Chondrocyte (in vitro differentiated cells): Measurements from ENCODE around the gene WNK1. TPM values are rescaled to one million over a fixed set of nuclear protein-coding genes. Genes with fewer than 3 reads are reported as not detected.
A peak's percentile ranks its signal among the peaks of the same experiment; 100 is the strongest.
"Not testable (repeated sequence)": the region's sequence is repeated elsewhere in the genome, so short reads cannot be mapped to it uniquely, and the experiment has no call there.

Experiments used
- DNase-seq: peaks from one replicate; pipeline ENCODE4 v3.0.0; 2021; ENCODE audit warnings: mixed read lengths, low spot score
- H3K27ac Mint-ChIP-seq: one replicate; pipeline ENCODE4 v1.8.0; 2021; ENCODE audit warnings: mild to moderate bottlenecking, moderate library complexity, mixed read lengths; ENCODE audit not compliant: unreplicated experiment
- H3K27me3 Mint-ChIP-seq: 2 replicates; pipeline ENCODE4 v1.8.0; 2021; ENCODE audit warnings: low read depth, mixed read lengths
- H3K36me3 Mint-ChIP-seq: 2 replicates; pipeline ENCODE4 v1.8.0; 2021; ENCODE audit warnings: low read depth, mixed read lengths
- H3K4me1 Mint-ChIP-seq: 2 replicates; pipeline ENCODE4 v1.8.0; 2021; ENCODE audit warnings: low read depth, mild to moderate bottlenecking, mixed read lengths
- H3K4me3 Mint-ChIP-seq: one replicate; pipeline ENCODE4 v1.8.0; 2021; ENCODE audit warnings: mild to moderate bottlenecking, moderate library complexity, mixed read lengths; ENCODE audit not compliant: unreplicated experiment
- H3K9me3 Mint-ChIP-seq: 2 replicates; pipeline ENCODE4 v1.8.0; 2021; ENCODE audit warnings: low read depth, mixed read lengths
- CTCF ChIP-seq: fragments of 200-600 bp; sonication (generic); IDR thresholded peaks from 2 replicates; pipeline ENCODE4 v1.5.0; 2021; ENCODE audit warnings: antibody characterized with exemption, mild to moderate bottlenecking, moderate library complexity
- total RNA-seq: library from RNA; stranded (reverse); gene quantifications from 3 replicates; pipeline ENCODE4 v1.2.1, GENCODE V29; 2021

WNK1 gene
- total RNA-seq, 1 donor from 2014 or later, result 163 TPM

DNA sequence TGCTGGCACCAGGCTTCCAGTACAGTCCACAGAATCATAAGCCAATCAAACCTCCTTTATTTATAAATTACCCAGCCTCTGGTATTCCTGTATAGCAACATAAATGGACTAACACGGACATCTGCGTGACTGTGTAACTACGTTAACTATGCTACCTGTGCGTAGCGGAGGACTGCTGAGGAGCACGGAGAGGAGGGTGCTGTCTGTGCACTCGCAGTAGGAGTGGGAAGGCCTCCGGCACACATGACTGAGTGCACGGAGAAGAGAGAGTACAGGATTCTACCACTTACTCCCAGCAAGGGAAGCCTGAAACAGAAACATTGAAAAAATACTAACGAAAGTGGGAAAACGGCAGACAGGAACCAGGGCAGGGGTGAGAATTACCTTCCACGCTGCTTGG, 174.3 kb downstream of the WNK1 start:
- no peak for TF ChIP-seq CTCF
- Mint-ChIP-seq H3K4me1 (no peaks in the 10 kb centered on the region), H3K27me3 (no peaks in the 10 kb centered on the region), H3K9me3 (no peaks in the 10 kb centered on the region), H3K27ac (peak overlapping the region; percentile 33), H3K36me3 (peaks cover 22% of the 10 kb centered on the region), H3K4me3 (no peak overlapping the region)
- no peak for DNase-seq

DNA sequence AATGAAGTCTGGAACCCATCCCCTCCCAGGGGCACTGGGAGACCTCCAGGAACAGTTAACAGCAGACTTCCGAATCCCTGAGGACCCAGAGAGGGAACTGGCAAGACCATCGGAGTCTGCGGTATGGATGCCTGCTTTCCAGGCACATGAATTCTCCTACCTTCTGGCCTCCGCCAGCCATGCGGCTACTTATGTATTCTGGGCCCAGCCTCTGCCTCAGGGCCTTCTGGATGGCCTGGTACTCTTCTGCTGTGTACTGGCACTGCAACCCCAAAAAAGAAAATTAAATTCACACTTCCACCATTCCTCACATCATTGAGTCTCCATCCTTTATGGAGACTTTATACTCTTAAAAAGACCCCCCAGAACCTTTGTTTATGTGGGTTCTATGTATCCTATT, 178.7 kb downstream of the WNK1 start:
- Mint-ChIP-seq H3K27ac (no peak overlapping the region), H3K4me3 (no peak overlapping the region), H3K27me3 (no peaks in the 10 kb centered on the region), H3K9me3 (no peaks in the 10 kb centered on the region), H3K36me3 (peaks cover 13% of the 10 kb centered on the region), H3K4me1 (no peaks in the 10 kb centered on the region)
- no peak for TF ChIP-seq CTCF
- DNase-seq, result no peak

DNA sequence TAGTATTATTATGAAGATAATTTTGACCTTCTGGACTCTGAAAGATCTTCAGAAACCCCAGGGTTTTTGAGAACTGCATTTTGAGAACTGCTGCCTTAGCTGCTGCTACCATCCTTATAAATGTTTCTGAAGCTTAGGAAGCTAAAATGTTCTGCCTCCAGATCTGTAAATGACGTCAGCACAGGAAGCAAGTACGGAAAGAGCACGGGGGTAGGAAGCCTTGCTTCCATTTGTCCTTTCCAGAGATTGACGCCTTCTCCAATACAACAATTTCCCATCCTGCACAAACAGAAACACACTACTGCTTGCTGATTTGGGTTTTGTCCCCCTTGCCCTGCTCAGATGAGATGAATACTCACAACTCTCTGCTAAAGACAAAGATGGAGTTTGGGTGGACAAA, 179.2 kb downstream of the WNK1 start:
- H3K4me1 Mint-ChIP-seq, result no peaks in the 10 kb centered on the region
- H3K36me3 Mint-ChIP-seq, result peaks cover 10% of the 10 kb centered on the region
- H3K27ac Mint-ChIP-seq, result no peak overlapping the region

GRCh38 chr12:935891-936290, 183.5 kb downstream of the WNK1 start:
- H3K4me1 Mint-ChIP-seq, DNase-seq, H3K36me3 Mint-ChIP-seq, H3K4me3 Mint-ChIP-seq, H3K27me3 Mint-ChIP-seq, H3K9me3 Mint-ChIP-seq, H3K27ac Mint-ChIP-seq: not testable (repeated sequence)

More for the DNA sequence above, 179.2 kb downstream of the WNK1 start:
- DNase-seq, result no peak
- no peak for TF ChIP-seq CTCF
- H3K27me3 Mint-ChIP-seq, result no peaks in the 10 kb centered on the region
- H3K9me3 Mint-ChIP-seq, result no peaks in the 10 kb centered on the region
- H3K4me3 Mint-ChIP-seq, result no peak overlapping the region

GRCh38 chr12:936377-937345, 184.3 kb downstream of the WNK1 start:
- Mint-ChIP-seq H3K4me3 (no peak overlapping the region), H3K36me3 (peaks cover 7% of the 10 kb centered on the region), H3K4me1 (no peaks in the 10 kb centered on the region), H3K9me3 (no peaks in the 10 kb centered on the region), H3K27me3 (no peaks in the 10 kb centered on the region), H3K27ac (no peak overlapping the region)
- TF ChIP-seq CTCF, result no peak
- no peak for DNase-seq

GRCh38 chr12:938810-939209, 186.4 kb downstream of the WNK1 start:
- no peak for TF ChIP-seq CTCF
- Mint-ChIP-seq H3K27me3 (no peaks in the 10 kb centered on the region), H3K4me1 (no peaks in the 10 kb centered on the region), H3K4me3 (no peak overlapping the region), H3K9me3 (no peaks in the 10 kb centered on the region), H3K36me3 (peaks cover 7% of the 10 kb centered on the region), H3K27ac (no peak overlapping the region)
- DNase-seq, result no peak
